Choroid plexus epithelial cell (primary cell): Measurements from ENCODE around the gene FAM83F.
"Not testable (repeated sequence)": the region's sequence is repeated elsewhere in the genome, so short reads cannot be mapped to it uniquely, and the experiment has no call there.

Source experiments
- DNase-seq: peaks from one replicate; pipeline ENCODE4 v3.0.0-alpha.2; 2010; ENCODE audit warnings: low read depth
- H3K4me3 ChIP-seq: 2 replicates; pipeline ENCODE4 v1.5.1; 2011; ENCODE audit warnings: low read depth, mild to moderate bottlenecking, control low read depth, low read length, moderate library complexity
- CTCF ChIP-seq: conservative IDR thresholded peaks from 2 replicates; pipeline ENCODE4 v1.5.1; 2011; ENCODE audit warnings: low read depth, mild to moderate bottlenecking, control low read depth, inconsistent platforms, low read length, moderate library complexity

FAM83F gene

GRCh38 chr22:40024201-40025061 lies 29.7 kb downstream of the FAM83F start:
- DNase-seq: peak; percentile 71
- no peak overlapping the region for H3K4me3 ChIP-seq
- peak; percentile 95 for TF ChIP-seq CTCF

GRCh38 chr22:40025062-40025379 lies 30.3 kb downstream of the FAM83F start:
- DNase-seq, H3K4me3 ChIP-seq: not testable (repeated sequence)

GRCh38 chr22:40025856-40026255 lies 31.1 kb downstream of the FAM83F start:
- no peak for DNase-seq
- H3K4me3 ChIP-seq: no peak overlapping the region
- TF ChIP-seq CTCF: no peak

GRCh38 chr22:40026641-40027040 lies 31.9 kb downstream of the FAM83F start:
- no peak for TF ChIP-seq CTCF
- DNase-seq: no peak
- no peak overlapping the region for H3K4me3 ChIP-seq

GRCh38 chr22:40027191-40028097 lies 32.7 kb downstream of the FAM83F start:
- no peak for TF ChIP-seq CTCF
- no peak for DNase-seq
- no peak overlapping the region for H3K4me3 ChIP-seq

GRCh38 chr22:40028098-40028425 lies 33.3 kb downstream of the FAM83F start:
- no peak overlapping the region for H3K4me3 ChIP-seq
- no peak for TF ChIP-seq CTCF
- no peak for DNase-seq

- no peak for TF ChIP-seq CTCF
- H3K4me3 ChIP-seq: no peak overlapping the region
- no peak for DNase-seq
Measured at GRCh38 chr22:40029189-40029890, 34.6 kb downstream of the FAM83F start.
